A549 (cell line): ENCODE measurements around the gene RORB. TPM values are rescaled to one million over a fixed set of nuclear protein-coding genes. Genes with fewer than 3 reads are reported as not detected.

Experiments
- ATAC-seq, 2 experiments: fragments of 200-7000 bp in 1 of 2; fragments of >200 bp in 1 of 2; cut with Nextera tagmentation in 1 of 2; cut with Tn5 transposase in 1 of 2; 3 replicates each; pipeline versions ENCODE4 v1.8.0 to v1.9.1; 2018 to 2020; ENCODE audit warnings: mild to moderate bottlenecking in 1 of 2, moderate library complexity in 1 of 2
- CTCF ChIA-PET: fragments of 300-600 bp; sonication (Branson Sonifier 250); formaldehyde crosslinking; extraction: SDS; loops from one replicate; lab custom pipeline; 2021; ENCODE audit warnings: antibody characterized with exemption, inconsistent platforms; lab: Yijun Ruan, JAX
- POLR2A ChIA-PET: fragments of 350-600 bp; formaldehyde crosslinking; extraction: SDS; loops from one replicate; lab custom pipeline; 2021; ENCODE audit warnings: antibody characterized with exemption, inconsistent platforms; lab: Yijun Ruan, JAX
- DNase-seq, 2 experiments: peaks; one replicate each; pipeline versions ENCODE4 v3.0.0 to v3.0.0-alpha.2; 2011 to 2016; ENCODE audit warnings: low read depth in 1 of 2, low spot score in 1 of 2
- FAIRE-seq: peaks from 2 replicates; lab custom pipeline; 2011; peaks lifted over from hg19 to GRCh38; lab: Jason Lieb, UNC
- H3K27ac ChIP-seq, 2 experiments: fragments of >200 bp; sonication (Bioruptor Twin); formaldehyde crosslinking; 3 replicates each; pipeline ENCODE4 v1.5.1; 2016 to 2017
- H3K4me1 ChIP-seq: fragments of >200 bp; sonication (Bioruptor Twin); formaldehyde crosslinking; 3 replicates; pipeline ENCODE4 v1.6.1; 2016
- H3K4me2 ChIP-seq: fragments of >200 bp; sonication (Bioruptor Twin); formaldehyde crosslinking; 3 replicates; pipeline ENCODE4 v1.6.1; 2016
- H3K4me3 ChIP-seq: fragments of >200 bp; sonication (Bioruptor Twin); formaldehyde crosslinking; 3 replicates; pipeline ENCODE4 v1.5.1; 2016
- H3K9me3 ChIP-seq: fragments of >200 bp; sonication (Bioruptor Twin); formaldehyde crosslinking; 3 replicates; pipeline ENCODE4 v1.6.1; 2016
- ATOH8 ChIP-seq: fragments of 250-450 bp; sonication (Bioruptor Pico); IDR thresholded peaks from 2 replicates; pipeline ENCODE4 v1.5.0; 2020; ENCODE audit warnings: low read depth, mild to moderate bottlenecking, moderate library complexity
- BHLHE40 ChIP-seq: IDR thresholded peaks from 2 replicates; pipeline ENCODE4 v1.6.1; 2012; ENCODE audit warnings: low read depth, low read length, inconsistent platforms
- CBX8 ChIP-seq: fragments of 200-600 bp; sonication (generic); IDR thresholded peaks from 2 replicates; pipeline ENCODE4 v1.6.1; 2016
- CHD2 ChIP-seq: fragments of 150-350 bp; IDR thresholded peaks from 2 replicates; pipeline ENCODE4 v1.6.1; 2014; ENCODE audit warnings: low read length; ENCODE audit not compliant: partially characterized antibody
- EHF ChIP-seq: fragments of 250-450 bp; sonication (Bioruptor Pico); IDR thresholded peaks from 2 replicates; pipeline ENCODE4 v1.5.0; 2020; ENCODE audit warnings: mild to moderate bottlenecking
- EHMT2 ChIP-seq: fragments of 200-600 bp; sonication (generic); IDR thresholded peaks from 2 replicates; pipeline ENCODE4 v1.6.1; 2016; ENCODE audit warnings: antibody characterized with exemption, low read depth, mild to moderate bottlenecking, moderate library complexity
- ELK1 ChIP-seq: fragments of 150-350 bp; IDR thresholded peaks from 2 replicates; pipeline ENCODE4 v1.6.1; 2014; ENCODE audit warnings: low read depth, mild to moderate bottlenecking, low read length
- ESRRA ChIP-seq: fragments of 150-350 bp; IDR thresholded peaks from 2 replicates; pipeline ENCODE4 v1.6.1; 2014; ENCODE audit warnings: mild to moderate bottlenecking, low read length, borderline replicate concordance
- FOSL2 ChIP-seq, 2 experiments: fragments of 450-650 bp in 1 of 2; fragments of >200 bp in 1 of 2; sonication (Bioruptor Twin) in 1 of 2; formaldehyde crosslinking; IDR thresholded peaks; 2 replicates each; pipeline versions ENCODE4 v1.5.0 to v1.6.1; 2016 to 2020; ENCODE audit warnings: mild to moderate bottlenecking in 1 of 2, moderate library complexity in 1 of 2
- FOXS1 ChIP-seq: fragments of 250-450 bp; sonication (Bioruptor Pico); IDR thresholded peaks from 2 replicates; pipeline ENCODE4 v1.5.0; 2020; ENCODE audit warnings: mild to moderate bottlenecking, moderate library complexity
- GATA3 ChIP-seq: IDR thresholded peaks from 2 replicates; pipeline ENCODE4 v1.6.1; 2012; ENCODE audit warnings: borderline replicate concordance
- HES2 ChIP-seq: fragments of >200 bp; sonication (Bioruptor Twin); formaldehyde crosslinking; IDR thresholded peaks from 2 replicates; pipeline ENCODE4 v1.6.1; 2016
- HOXB13 ChIP-seq: fragments of 250-450 bp; sonication (Bioruptor Pico); IDR thresholded peaks from 2 replicates; pipeline ENCODE4 v1.5.0; 2020; ENCODE audit warnings: low read depth, mild to moderate bottlenecking, moderate library complexity
- JUN ChIP-seq, 2 experiments: fragments of >200 bp; sonication (Bioruptor Twin); formaldehyde crosslinking; IDR thresholded peaks; 2 replicates in 1 of 2; 3 replicates in 1 of 2; pipeline ENCODE4 v1.6.1; 2016 to 2017
- KDM5A ChIP-seq: fragments of 200-600 bp; sonication (generic); IDR thresholded peaks from 2 replicates; pipeline ENCODE4 v1.6.1; 2016; ENCODE audit warnings: antibody characterized with exemption, mild to moderate bottlenecking
- MAZ ChIP-seq: fragments of 150-350 bp; IDR thresholded peaks from 2 replicates; pipeline ENCODE4 v1.6.1; 2014; ENCODE audit warnings: antibody characterized with exemption, low read depth, low read length, borderline replicate concordance
- NFE2L2 ChIP-seq: fragments of 150-350 bp; conservative IDR thresholded peaks from 2 replicates; pipeline ENCODE4 v1.6.1; 2014; ENCODE audit warnings: low read length
- RCOR1 ChIP-seq: fragments of 150-350 bp; IDR thresholded peaks from 2 replicates; pipeline ENCODE4 v1.6.1; 2014; ENCODE audit warnings: antibody characterized with exemption, low read length, low read depth
- RNF2 ChIP-seq: fragments of 200-600 bp; sonication (generic); IDR thresholded peaks from 2 replicates; pipeline ENCODE4 v1.6.1; 2016; ENCODE audit warnings: low read depth, mild to moderate bottlenecking, antibody characterized with exemption, moderate library complexity, borderline replicate concordance
- SMC3 ChIP-seq: fragments of >200 bp; sonication (Bioruptor Twin); formaldehyde crosslinking; IDR thresholded peaks from 3 replicates; pipeline ENCODE4 v1.6.1; 2018; ENCODE audit warnings: inconsistent platforms
- SREBF2 ChIP-seq: fragments of 450-650 bp; IDR thresholded peaks from 2 replicates; pipeline ENCODE4 v1.6.1; 2014; ENCODE audit warnings: mild to moderate bottlenecking, moderate library complexity
- TFCP2L1 ChIP-seq: fragments of 250-450 bp; sonication (Bioruptor Pico); IDR thresholded peaks from 2 replicates; pipeline ENCODE4 v1.5.0; 2021; ENCODE audit warnings: mild to moderate bottlenecking
- TP53 ChIP-seq: fragments of 250-450 bp; sonication (Bioruptor Pico); IDR thresholded peaks from 2 replicates; pipeline ENCODE4 v1.5.0; 2021; ENCODE audit warnings: mild to moderate bottlenecking, moderate library complexity
- WGBS: methylation state at CpG from one replicate; pipeline ENCODE4 v1.1.6; 2017; ENCODE audit errors: missing lambda C conversion rate; 5-methylcytosine and 5-hydroxymethylcytosine counted together
- polyA plus RNA-seq, 4 experiments: library from polyadenylated mRNA; depleted of rRNA in 3 of 4; stranded (reverse); fragments of >200 nt; fragmentation: RNase III in 1 of 4; extraction: RNeasy Plus Mini Kit Qiagen cat#74134 plus additional on column Dnase treatment in 1 of 4; gene quantifications; 2 replicates in 3 of 4; 3 replicates in 1 of 4; pipeline ENCODE4 v1.2.3, GENCODE V29; 2011 to 2017

Gene RORB
- polyA plus RNA-seq, 2 of the 4 experiments (the other 2 are of a cell fraction): not detected

- TF ChIP-seq KDM5A (no peak), SMC3 (no peak), FOXS1 (CRISPR knock-in tag) (no peak), MAZ (no peak), ATOH8 (CRISPR knock-in tag) (no peak), TFCP2L1 (CRISPR knock-in tag) (no peak), BHLHE40 (no peak), EHMT2 (no peak), ELK1 (no peak)
- no peaks in the 10 kb centered on the region for H3K4me1 ChIP-seq
- H3K4me2 ChIP-seq: no peak overlapping the region
- DNase-seq (no peak), ATAC-seq (no peak), FAIRE-seq (no peak)
- H3K9me3 ChIP-seq: no peaks in the 10 kb centered on the region
- H3K4me3 ChIP-seq: no peak overlapping the region
- POLR2A ChIA-PET: no interaction called here
- no peak overlapping the region for H3K27ac ChIP-seq
- CTCF ChIA-PET: interaction anchor here (0.6 to 1.7 kb wide), 2 partner anchors 9 to 13 kb away, joined by 3 read pairs; no protein-coding TSS in a partner anchor
- 6% methylated on average over 4 of the region's 4 CpGs for WGBS
Measured at GRCh38 chr9:74666625-74667316, 169.6 kb downstream of the RORB start.

- H3K4me3 ChIP-seq: no peak overlapping the region
- ChIA-PET CTCF (interaction anchor here (0.7 kb wide), 1 partner anchor 71 kb away, joined by 3 read pairs; no protein-coding TSS in a partner anchor), POLR2A (no interaction called here)
- 32% methylated on average over 2 of the region's 2 CpGs for WGBS
- FAIRE-seq (no peak), DNase-seq (no peak), ATAC-seq (no peak)
- no peaks in the 10 kb centered on the region for H3K9me3 ChIP-seq
- H3K27ac ChIP-seq: no peak overlapping the region
- no peak overlapping the region for H3K4me2 ChIP-seq
- TF ChIP-seq ELK1 (no peak), GATA3 (no peak), CBX8 (no peak), ESRRA (no peak), SREBF2 (no peak), EHF (CRISPR knock-in tag) (no peak), HOXB13 (no peak), RCOR1 (no peak), JUN (IDR thresholded peaks at IDR 0.05) (no peak), NFE2L2 (no peak), FOSL2 (IDR thresholded peaks at IDR 0.05) (no peak), FOSL2 (CRISPR knock-in tag; IDR thresholded peaks at IDR 0.05) (no peak), CHD2 (no peak), SMC3 (no peak), RNF2 (no peak), KDM5A (no peak), TP53 (CRISPR knock-in tag) (no peak), HES2 (no peak)
- H3K4me1 ChIP-seq: no peaks in the 10 kb centered on the region
Measured at GRCh38 chr9:74672237-74672636, 175.1 kb downstream of the RORB start.
